ENCODE results near the gene IGF2BP1. TPM values are rescaled to one million over a fixed set of nuclear protein-coding genes. Genes with fewer than 3 reads are reported as not detected.

Gene IGF2BP1
- total and polyA plus RNA-seq, 7 donors: 0.14 to 0.36 (median 0.20) TPM; not detected in 4

DNA sequence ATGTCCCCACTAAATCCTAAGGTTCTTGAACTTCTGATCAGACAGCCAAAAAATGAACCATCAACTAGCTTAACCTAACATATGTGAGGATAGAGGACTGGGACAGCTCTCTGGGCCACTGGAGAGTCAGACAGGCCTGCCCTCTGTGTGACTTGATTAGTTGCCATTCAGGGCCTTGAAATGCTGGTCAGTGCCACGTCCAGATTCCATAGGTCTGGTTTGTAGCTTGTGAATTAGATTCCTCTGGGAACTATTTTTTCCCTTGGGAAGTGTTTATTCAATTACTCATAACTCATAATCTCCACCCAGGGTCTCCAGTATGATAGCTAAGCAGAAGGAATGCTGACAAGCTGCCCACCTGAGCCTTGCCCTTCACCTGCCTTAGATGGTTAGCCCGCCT is 48.2 kb downstream of the IGF2BP1 start:
- Histone ChIP-seq H3K4me1 (no peaks in the 10 kb centered on the region), H3K9me3 (no peaks in the 10 kb centered on the region), H3K36me3 (no peaks in the 10 kb centered on the region), H3K27ac (no peak overlapping the region), H3K27me3 (no peaks in the 10 kb centered on the region), H3K4me3 (no peak overlapping the region)
- WGBS, 2 donors: 85% methylated on average over 2 of the region's 2 CpGs
- DNase-seq: no peak
- TF ChIP-seq POLR2A (IDR thresholded peaks at IDR 0.05) (no peak), CTCF (IDR thresholded peaks at IDR 0.05) (no peak), POLR2AphosphoS5 (IDR thresholded peaks at IDR 0.05) (no peak), EP300 (IDR thresholded peaks at IDR 0.05) (no peak)
- intact Hi-C loops (cut with DNase I): no loop called here

GRCh38 chr17:49046912-49047311 is 49.7 kb downstream of the IGF2BP1 start:
- H3K27me3 ChIP-seq: no peaks in the 10 kb centered on the region
- H3K9me3 ChIP-seq: no peaks in the 10 kb centered on the region
- no peak for TF ChIP-seq POLR2AphosphoS5 (IDR thresholded peaks at IDR 0.05)
- no peak for TF ChIP-seq CTCF (IDR thresholded peaks at IDR 0.05)
- TF ChIP-seq POLR2A (IDR thresholded peaks at IDR 0.05): no peak
- no peak for TF ChIP-seq EP300 (IDR thresholded peaks at IDR 0.05)
- no peak overlapping the region for H3K4me3 ChIP-seq
- H3K36me3 ChIP-seq: no peaks in the 10 kb centered on the region
- intact Hi-C loops (cut with DNase I): no loop called here
- H3K27ac ChIP-seq: no peak overlapping the region
- DNase-seq: no peak
- no peaks in the 10 kb centered on the region for H3K4me1 ChIP-seq

DNA sequence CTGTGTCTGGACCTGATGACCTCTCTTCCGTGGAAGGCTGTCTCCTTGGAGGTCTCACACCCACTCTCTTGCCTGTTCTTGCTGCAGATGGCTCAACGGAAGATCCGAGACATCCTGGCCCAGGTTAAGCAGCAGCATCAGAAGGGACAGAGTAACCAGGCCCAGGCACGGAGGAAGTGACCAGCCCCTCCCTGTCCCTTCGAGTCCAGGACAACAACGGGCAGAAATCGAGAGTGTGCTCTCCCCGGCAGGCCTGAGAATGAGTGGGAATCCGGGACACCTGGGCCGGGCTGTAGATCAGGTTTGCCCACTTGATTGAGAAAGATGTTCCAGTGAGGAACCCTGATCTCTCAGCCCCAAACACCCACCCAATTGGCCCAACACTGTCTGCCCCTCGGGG is 52.1 kb downstream of the IGF2BP1 start:
- intact Hi-C loops (cut with DNase I): no loop called here
- no peak overlapping the region for H3K4me3 ChIP-seq
- DNase-seq: no peak
- no peaks in the 10 kb centered on the region for H3K4me1 ChIP-seq
- TF ChIP-seq POLR2A (IDR thresholded peaks at IDR 0.05) (no peak), EP300 (IDR thresholded peaks at IDR 0.05) (no peak), CTCF (IDR thresholded peaks at IDR 0.05) (no peak), POLR2AphosphoS5 (IDR thresholded peaks at IDR 0.05) (no peak)
- H3K27ac ChIP-seq: no peak overlapping the region
- no peaks in the 10 kb centered on the region for H3K9me3 ChIP-seq
- 75 to 89% methylated on average over 11 of the region's 11 CpGs for WGBS, 2 donors
- H3K36me3 ChIP-seq: no peaks in the 10 kb centered on the region
- peaks cover 0 to 3% (median 0%) of the 10 kb centered on the region in 3 donors for H3K27me3 ChIP-seq

- intact Hi-C loops (cut with DNase I): no loop called here
- no peak for TF ChIP-seq POLR2A (IDR thresholded peaks at IDR 0.05)
- no peak for TF ChIP-seq POLR2AphosphoS5 (IDR thresholded peaks at IDR 0.05)
- TF ChIP-seq CTCF (IDR thresholded peaks at IDR 0.05): no peak
- TF ChIP-seq EP300 (IDR thresholded peaks at IDR 0.05): no peak
These were observed 53.4 kb downstream of the IGF2BP1 start for GRCh38 chr17:49050611-49051010.

DNA sequence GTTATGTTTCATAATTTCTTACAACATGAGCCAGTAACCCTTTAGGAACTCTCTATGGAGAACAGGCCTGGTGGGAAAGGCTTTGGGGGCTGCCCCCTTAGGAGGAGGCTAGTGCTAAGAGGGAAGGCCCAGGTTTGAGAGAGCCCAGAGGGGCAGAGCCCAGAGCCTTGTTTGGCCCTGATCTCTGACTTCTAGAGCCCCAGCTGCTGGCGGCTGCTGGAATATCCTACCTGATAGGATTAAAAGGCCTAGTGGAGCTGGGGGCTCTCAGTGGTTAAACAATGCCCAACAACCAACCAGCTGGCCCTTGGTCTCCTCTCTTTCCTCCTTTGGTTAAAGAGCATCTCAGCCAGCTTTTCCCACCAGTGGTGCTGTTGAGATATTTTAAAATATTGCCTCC is 54.1 kb downstream of the IGF2BP1 start:
- H3K4me1 ChIP-seq: no peaks in the 10 kb centered on the region
- no peaks in the 10 kb centered on the region for H3K9me3 ChIP-seq
- no peak for DNase-seq
- no peaks in the 10 kb centered on the region for H3K36me3 ChIP-seq
- H3K27ac ChIP-seq: no peak overlapping the region
- H3K27me3 ChIP-seq: peaks cover 0 to 3% (median 0%) of the 10 kb centered on the region in 3 donors
- intact Hi-C loops (cut with DNase I): no loop called here
- no peak overlapping the region for H3K4me3 ChIP-seq
- TF ChIP-seq CTCF (IDR thresholded peaks at IDR 0.05): no peak
- no peak for TF ChIP-seq EP300 (IDR thresholded peaks at IDR 0.05)
- TF ChIP-seq POLR2A (IDR thresholded peaks at IDR 0.05): no peak
- no peak for TF ChIP-seq POLR2AphosphoS5 (IDR thresholded peaks at IDR 0.05)
- WGBS, 2 donors: 88 to 95% methylated on average over 1 of the region's 1 CpG

More at GRCh38 chr17:49050611-49051010, 53.4 kb downstream of the IGF2BP1 start:
- DNase-seq: no peak
- 95% methylated on average over 2 of the region's 2 CpGs for WGBS, 2 donors
- Histone ChIP-seq H3K9me3 (no peaks in the 10 kb centered on the region), H3K4me3 (no peak overlapping the region), H3K36me3 (no peaks in the 10 kb centered on the region), H3K27me3 (peaks cover 0 to 3% (median 0%) of the 10 kb centered on the region in 3 donors), H3K27ac (no peak overlapping the region), H3K4me1 (no peaks in the 10 kb centered on the region)

Data from sigmoid colon (tissue), 7 donors.